CD14-positive monocyte (primary cell): ENCODE data around the gene C1orf87. TPM values are rescaled to one million over a fixed set of nuclear protein-coding genes. Genes with fewer than 3 reads are reported as not detected.

Source experiments
- DNase-seq, 3 donors: peaks; one replicate each; pipeline ENCODE4 v3.0.0-alpha.2; 2011 to 2022
- H2AFZ ChIP-seq: 2 replicates; pipeline ENCODE4 v1.6.0; 2012; ENCODE audit warnings: mild to moderate bottlenecking, low read depth, low read length, inconsistent platforms; ENCODE audit not compliant: insufficient read depth, poor library complexity, severe bottlenecking
- H3K27ac ChIP-seq, 2 donors: 1 replicate in 1 of 2; 2 replicates in 1 of 2; pipeline ENCODE4 v1.5.1; 2012 to 2013; ENCODE audit warnings: low read length in 2 of 2, control low read depth in 1 of 2, inconsistent platforms in 1 of 2, low read depth in 1 of 2, mild to moderate bottlenecking in 1 of 2
- H3K27me3 ChIP-seq, 2 donors: one replicate each; pipeline versions ENCODE4 v1.6.0 to v1.6.1; 2011 to 2013; ENCODE audit warnings: low read length in 2 of 2; ENCODE audit not compliant: control insufficient read depth in 2 of 2, insufficient read depth in 2 of 2
- H3K36me3 ChIP-seq, 2 donors: replicated peaks in 1 of 2; 1 replicate in 1 of 2; 2 replicates in 1 of 2; pipeline versions ENCODE4 v1.5.1 to v1.6.1; 2012 to 2013; ENCODE audit warnings: low read length in 2 of 2, control low read depth in 1 of 2, inconsistent platforms in 1 of 2, mild to moderate bottlenecking in 1 of 2; ENCODE audit not compliant: insufficient read depth in 2 of 2, control insufficient read depth in 1 of 2
- H3K4me1 ChIP-seq, 2 donors: 1 replicate in 1 of 2; 2 replicates in 1 of 2; pipeline versions ENCODE4 v1.5.1 to v1.6.1; 2012 to 2013; ENCODE audit warnings: low read length in 2 of 2, control low read depth in 1 of 2, inconsistent platforms in 1 of 2, mild to moderate bottlenecking in 1 of 2, moderate library complexity in 1 of 2; ENCODE audit not compliant: insufficient read depth in 2 of 2, control insufficient read depth in 1 of 2
- H3K4me2 ChIP-seq: replicated peaks from 2 replicates; pipeline ENCODE3; 2012; ENCODE audit warnings: low read length, moderate library complexity, mild to moderate bottlenecking; ENCODE audit not compliant: poor library complexity, severe bottlenecking; ENCODE audit errors: extremely low read depth
- H3K4me3 ChIP-seq, 3 experiments: fragments of 200-600 bp in 1 of 3; sonication (generic) in 1 of 3; replicated peaks in 1 of 3; 1 replicate in 2 of 3; 2 replicates in 1 of 3; pipeline ENCODE4 v1.5.1; 2011 to 2013; ENCODE audit warnings: low read length in 3 of 3, mild to moderate bottlenecking in 3 of 3, control low read depth in 2 of 3, low read depth in 2 of 3, inconsistent platforms in 1 of 3, moderate library complexity in 1 of 3
- H3K79me2 ChIP-seq: 2 replicates; pipeline ENCODE4 v1.6.0; 2012; ENCODE audit warnings: mild to moderate bottlenecking, control low read depth, inconsistent platforms, low read length, moderate library complexity; ENCODE audit not compliant: insufficient read depth
- H3K9ac ChIP-seq: 2 replicates; pipeline ENCODE4 v1.6.0; 2017; ENCODE audit warnings: low read length, mild to moderate bottlenecking; ENCODE audit not compliant: insufficient read depth, poor library complexity, severe bottlenecking
- H3K9me3 ChIP-seq, 2 donors: replicated peaks in 1 of 2; 1 replicate in 1 of 2; 2 replicates in 1 of 2; pipeline versions ENCODE4 v1.5.1 to v1.6.1; 2012 to 2013; ENCODE audit warnings: low read length in 2 of 2, control low read depth in 1 of 2; ENCODE audit not compliant: control insufficient read depth in 1 of 2, insufficient read depth in 1 of 2
- H4K20me1 ChIP-seq: 2 replicates; pipeline ENCODE4 v1.6.0; 2012; ENCODE audit warnings: mild to moderate bottlenecking, low read length, control low read depth, moderate library complexity; ENCODE audit not compliant: insufficient read depth
- H3K27ac Mint-ChIP-seq, 7 donors: one replicate each; pipeline ENCODE4 v1.8.0; 2020; ENCODE audit warnings: mild to moderate bottlenecking in 7 of 7, mixed read lengths in 7 of 7, moderate library complexity in 6 of 7, inconsistent platforms in 2 of 7
- H3K27me3 Mint-ChIP-seq, 3 donors: one replicate each; pipeline ENCODE4 v1.8.0; 2021 to 2022; ENCODE audit warnings: low read depth in 3 of 3, mild to moderate bottlenecking in 3 of 3, mixed read lengths in 3 of 3, moderate library complexity in 3 of 3, inconsistent platforms in 1 of 3
- H3K36me3 Mint-ChIP-seq, 2 donors: one replicate each; pipeline ENCODE4 v1.8.0; 2020; ENCODE audit warnings: mixed read lengths in 2 of 2, inconsistent platforms in 1 of 2, mild to moderate bottlenecking in 1 of 2
- H3K4me1 Mint-ChIP-seq: one replicate; pipeline ENCODE4 v1.8.0; 2020; ENCODE audit warnings: mild to moderate bottlenecking, mixed read lengths
- H3K4me3 Mint-ChIP-seq, 2 donors: one replicate each; pipeline ENCODE4 v1.8.0; 2020; ENCODE audit warnings: mild to moderate bottlenecking in 2 of 2, mixed read lengths in 2 of 2, moderate library complexity in 1 of 2
- H3K9me3 Mint-ChIP-seq, 7 donors: one replicate each; pipeline ENCODE4 v1.8.0; 2020 to 2022; ENCODE audit warnings: mixed read lengths in 7 of 7, mild to moderate bottlenecking in 6 of 7, moderate library complexity in 6 of 7, inconsistent platforms in 2 of 7
- CTCF ChIP-seq: fragments of 200-600 bp; IDR thresholded peaks from one replicate; pipeline ENCODE4 v1.8.0; 2022; ENCODE audit warnings: antibody characterized with exemption, mild to moderate bottlenecking
- WGBS: methylation state at CpG from one replicate; pipeline ENCODE4 v1.1.5; 2013; ENCODE audit warnings: missing lambda C conversion rate; ENCODE audit not compliant: insufficient coverage; 5-methylcytosine and 5-hydroxymethylcytosine counted together
- intact Hi-C, 2 donors: fragments of 100-400 bp; cut with micrococcal nuclease; formaldehyde crosslinking; loops; one replicate each; pipeline versions ENCODE4 v1.15.0 to v1.15.1; 2023
- polyA plus RNA-seq, 3 donors: library from polyadenylated mRNA; depleted of rRNA in 1 of 3; unstranded in 2 of 3; stranded (reverse) in 1 of 3; fragments of 300-500 nt in 2 of 3; fragments of >200 nt in 1 of 3; fragmentation: Illumina TruSeq in 2 of 3; gene quantifications; 1 replicate in 2 of 3; 2 replicates in 1 of 3; pipeline ENCODE4 v1.2.3, GENCODE V29; 2012 to 2021

C1orf87 gene
- polyA plus RNA-seq, 3 donors, result not detected

GRCh38 chr1:59973719-59974118, 99.9 kb downstream of the C1orf87 start:
- H3K9me3 ChIP-seq, result no peaks in the 10 kb centered on the region
- H3K4me2 ChIP-seq, result no peak overlapping the region

DNA sequence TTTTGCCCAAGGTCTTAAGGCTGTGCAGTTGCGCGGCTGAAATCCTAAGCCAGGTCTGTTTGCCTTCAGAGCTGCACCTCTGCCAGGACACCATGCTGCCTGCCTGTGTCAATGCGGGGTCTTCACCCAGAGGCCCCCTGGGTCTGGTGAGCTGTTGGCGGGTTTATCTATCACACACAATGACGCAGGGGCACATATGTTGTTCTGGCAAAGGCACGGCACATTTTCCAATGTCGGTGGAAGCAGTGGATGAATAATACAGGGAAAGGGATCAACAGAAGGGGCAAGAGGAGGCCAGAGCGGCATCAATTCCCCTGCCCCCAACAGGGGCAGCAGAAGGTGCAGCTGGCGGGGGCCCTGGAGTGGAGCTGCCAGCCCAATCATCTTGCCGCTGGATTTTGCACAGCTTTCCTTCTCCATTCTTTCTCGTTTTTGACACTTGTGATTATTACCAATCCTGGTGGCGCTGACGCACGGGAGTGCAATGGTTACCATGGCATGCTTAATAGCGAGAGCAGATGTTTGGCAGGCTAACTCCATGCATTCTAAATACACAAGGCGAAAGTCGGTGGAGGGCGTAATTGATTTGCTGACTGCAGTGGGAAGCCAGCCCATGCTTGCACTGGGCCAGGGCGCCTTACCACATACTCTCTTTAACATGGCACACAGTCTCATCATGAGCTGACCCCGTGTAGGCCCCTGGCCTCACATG, 101.2 kb downstream of the C1orf87 start:
- intact Hi-C loops, result loop anchor here in 1 of 2 donors (10.0 kb wide), 1 partner anchor 1062 kb away; no protein-coding TSS in a partner anchor
- peaks cover 0 to 6% (median 2%) of the 10 kb centered on the region in 3 donors for H3K27me3 Mint-ChIP-seq
- no peaks in the 10 kb centered on the region for H3K79me2 ChIP-seq
- no peak overlapping the region for H3K27ac ChIP-seq
- no peak overlapping the region for H3K4me3 Mint-ChIP-seq
- no peak overlapping the region for H3K9ac ChIP-seq
- no peaks in the 10 kb centered on the region for H3K9me3 Mint-ChIP-seq
- H3K4me1 Mint-ChIP-seq, result peaks cover 8% of the 10 kb centered on the region
- no peak for TF ChIP-seq CTCF
- no peak for DNase-seq
- H3K4me3 ChIP-seq, result no peak overlapping the region
- no peaks in the 10 kb centered on the region for H3K36me3 Mint-ChIP-seq
- no peaks in the 10 kb centered on the region for H4K20me1 ChIP-seq
- H3K4me1 ChIP-seq, result peaks cover 0 to 5% of the 10 kb centered on the region in 2 donors
- 91% methylated on average over 14 of the region's 20 CpGs for WGBS
- no peaks in the 10 kb centered on the region for H3K9me3 ChIP-seq
- no peaks in the 10 kb centered on the region for H3K36me3 ChIP-seq
- H3K4me2 ChIP-seq, result no peak overlapping the region
- H3K27ac Mint-ChIP-seq, result no peak overlapping the region
- no peak overlapping the region for H2AFZ ChIP-seq
- peaks cover 0 to 4% of the 10 kb centered on the region in 2 donors for H3K27me3 ChIP-seq

More at GRCh38 chr1:59973719-59974118, 99.9 kb downstream of the C1orf87 start:
- TF ChIP-seq CTCF, result no peak
- H3K4me3 ChIP-seq, result no peak overlapping the region
- no peaks in the 10 kb centered on the region for H3K79me2 ChIP-seq
- Mint-ChIP-seq H3K27me3 (peaks cover 0 to 6% (median 2%) of the 10 kb centered on the region in 3 donors), H3K27ac (no peak overlapping the region), H3K9me3 (no peaks in the 10 kb centered on the region), H3K36me3 (no peaks in the 10 kb centered on the region), H3K4me3 (no peak overlapping the region), H3K4me1 (peaks cover 8% of the 10 kb centered on the region)
- no CpG with 5 or more reads among the region's 1 CpG for WGBS
- intact Hi-C loops, result loop anchor here in 1 of 2 donors (10.0 kb wide), 1 partner anchor 1061 kb away; no protein-coding TSS in a partner anchor
- H3K27ac ChIP-seq, result no peak overlapping the region
- no peak overlapping the region for H3K9ac ChIP-seq
- no peak for DNase-seq
- no peaks in the 10 kb centered on the region for H4K20me1 ChIP-seq
- peaks cover 0 to 5% of the 10 kb centered on the region in 2 donors for H3K4me1 ChIP-seq
- H3K36me3 ChIP-seq, result no peaks in the 10 kb centered on the region
- H3K27me3 ChIP-seq, result peaks cover 0 to 4% of the 10 kb centered on the region in 2 donors
- no peak overlapping the region for H2AFZ ChIP-seq
